ENCODE measurements around the gene CCR3. TPM values are rescaled to one million over a fixed set of nuclear protein-coding genes. Genes with fewer than 3 reads are reported as not detected.

The CCR3 gene
- total RNA-seq, 1 donor from 2014 or later = not detected

DNA sequence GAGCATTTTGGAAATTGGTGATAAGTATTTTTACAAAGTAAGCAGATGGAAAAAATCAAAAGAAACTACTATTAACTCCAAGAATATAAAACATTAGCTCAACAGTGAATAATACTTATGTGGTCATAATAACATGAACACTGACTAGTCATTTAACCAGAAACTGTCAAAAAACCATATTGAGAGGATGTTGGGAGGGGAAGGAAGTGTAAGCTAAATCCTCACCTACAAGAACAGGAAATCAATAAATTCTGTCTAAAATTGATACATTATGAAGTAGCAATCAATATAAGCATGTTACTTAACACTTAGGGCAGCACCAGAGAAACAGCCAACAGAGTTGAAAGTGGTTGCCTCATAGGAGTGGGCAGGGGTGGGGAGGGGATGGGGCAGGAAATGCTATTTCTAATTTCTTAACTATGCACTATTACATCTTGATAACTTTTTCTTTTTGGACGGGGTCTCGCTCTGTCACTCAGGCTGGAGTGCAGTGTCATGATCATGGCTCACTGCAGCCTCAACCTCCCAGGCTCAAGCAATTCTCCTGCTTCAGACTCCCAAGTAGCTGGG lies 41.7 kb downstream of the CCR3 start:
- Mint-ChIP-seq H3K4me1 (ENCODE audit: low read depth, unreplicated experiment) (no peaks in the 10 kb centered on the region), H3K4me3 (ENCODE audit: unreplicated experiment) (peak overlapping the region; percentile 12), H3K9me3 (ENCODE audit: unreplicated experiment) (no peaks in the 10 kb centered on the region), H3K27ac (ENCODE audit: unreplicated experiment) (no peak overlapping the region), H3K36me3 (ENCODE audit: unreplicated experiment) (no peaks in the 10 kb centered on the region), H3K27me3 (ENCODE audit: unreplicated experiment) (no peaks in the 10 kb centered on the region)
- no peak for DNase-seq
- TF ChIP-seq, protein P1, sequence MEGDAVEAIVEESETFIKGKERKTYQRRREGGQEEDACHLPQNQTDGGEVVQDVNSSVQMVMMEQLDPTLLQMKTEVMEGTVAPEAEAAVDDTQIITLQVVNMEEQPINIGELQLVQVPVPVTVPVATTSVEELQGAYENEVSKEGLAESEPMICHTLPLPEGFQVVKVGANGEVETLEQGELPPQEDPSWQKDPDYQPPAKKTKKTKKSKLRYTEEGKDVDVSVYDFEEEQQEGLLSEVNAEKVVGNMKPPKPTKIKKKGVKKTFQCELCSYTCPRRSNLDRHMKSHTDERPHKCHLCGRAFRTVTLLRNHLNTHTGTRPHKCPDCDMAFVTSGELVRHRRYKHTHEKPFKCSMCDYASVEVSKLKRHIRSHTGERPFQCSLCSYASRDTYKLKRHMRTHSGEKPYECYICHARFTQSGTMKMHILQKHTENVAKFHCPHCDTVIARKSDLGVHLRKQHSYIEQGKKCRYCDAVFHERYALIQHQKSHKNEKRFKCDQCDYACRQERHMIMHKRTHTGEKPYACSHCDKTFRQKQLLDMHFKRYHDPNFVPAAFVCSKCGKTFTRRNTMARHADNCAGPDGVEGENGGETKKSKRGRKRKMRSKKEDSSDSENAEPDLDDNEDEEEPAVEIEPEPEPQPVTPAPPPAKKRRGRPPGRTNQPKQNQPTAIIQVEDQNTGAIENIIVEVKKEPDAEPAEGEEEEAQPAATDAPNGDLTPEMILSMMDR (IDR thresholded peaks at IDR 0.05; ENCODE audit: partially characterized antibody, unreplicated experiment) = no peak

DNA sequence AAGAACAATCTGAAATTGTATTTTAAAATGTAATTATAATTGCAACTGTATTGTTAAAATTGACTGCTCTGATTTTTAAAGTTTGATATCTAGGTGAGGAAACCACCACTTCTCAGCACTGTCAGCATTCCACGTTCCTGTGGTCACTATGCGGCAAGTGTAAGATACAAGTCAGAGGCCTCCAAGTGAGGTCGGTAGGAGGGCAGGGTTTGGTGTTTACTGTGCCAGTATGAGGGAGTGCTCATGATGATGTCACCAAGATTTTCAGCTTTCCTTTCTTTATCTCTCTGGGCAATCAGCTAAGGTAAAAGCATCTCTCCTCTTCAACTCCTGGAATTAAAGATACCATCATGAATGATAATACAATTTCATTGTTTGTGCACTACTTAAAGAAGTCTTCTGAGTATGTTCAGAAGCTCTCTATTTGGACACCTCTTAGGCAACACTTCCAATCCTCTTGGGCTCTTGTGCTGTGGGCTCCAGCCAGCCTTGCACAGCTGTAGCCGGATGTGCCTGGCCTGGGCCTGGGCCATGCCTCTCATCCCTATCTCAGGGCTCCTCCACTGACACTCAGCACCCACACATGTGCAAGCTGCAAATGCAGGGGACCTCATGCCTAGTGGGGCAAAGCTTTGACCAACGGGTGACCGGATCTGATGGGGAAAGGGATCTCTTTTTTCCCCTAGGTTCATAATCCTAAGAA lies 42.9 kb downstream of the CCR3 start:
- Mint-ChIP-seq H3K27ac (ENCODE audit: unreplicated experiment) (no peak overlapping the region), H3K27me3 (ENCODE audit: unreplicated experiment) (no peaks in the 10 kb centered on the region), H3K36me3 (ENCODE audit: unreplicated experiment) (no peaks in the 10 kb centered on the region), H3K9me3 (ENCODE audit: unreplicated experiment) (no peaks in the 10 kb centered on the region), H3K4me3 (ENCODE audit: unreplicated experiment) (no peak overlapping the region), H3K4me1 (ENCODE audit: low read depth, unreplicated experiment) (no peaks in the 10 kb centered on the region)
- no peak for DNase-seq
- TF ChIP-seq, protein P1 (IDR thresholded peaks at IDR 0.05; ENCODE audit: partially characterized antibody, unreplicated experiment) = no peak

DNA sequence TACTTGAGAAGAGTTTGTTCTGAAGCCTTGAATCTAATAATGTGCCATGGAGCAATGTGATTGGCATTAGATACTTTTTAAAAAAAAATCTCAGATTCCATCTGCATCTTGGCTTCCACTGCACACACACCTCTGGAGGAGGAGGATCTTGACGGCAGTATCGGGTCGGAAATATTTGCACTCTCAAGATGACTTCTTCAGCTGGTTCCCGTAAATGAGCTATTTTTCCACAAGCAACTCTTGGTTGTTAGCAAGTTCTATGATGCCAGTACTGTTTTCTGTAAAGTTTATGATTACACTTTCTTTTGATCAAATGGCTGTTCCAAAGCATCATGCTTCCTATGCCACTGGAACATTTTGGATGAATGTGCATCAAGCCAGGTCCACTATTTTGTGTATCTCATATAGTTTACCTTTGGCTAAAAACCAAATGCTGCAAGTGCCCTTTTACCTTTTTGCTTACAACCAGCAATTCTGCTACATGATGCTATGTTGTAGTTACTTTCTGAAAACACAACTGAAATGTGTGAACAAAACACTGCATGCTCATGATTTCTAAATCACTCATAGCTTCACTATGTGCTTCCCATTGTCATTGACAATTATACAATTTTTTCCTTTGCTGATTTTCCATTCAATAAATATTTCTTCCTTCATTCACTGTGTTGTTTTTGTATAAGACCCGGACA lies 43.8 kb downstream of the CCR3 start:
- no peaks in the 10 kb centered on the region for H3K27me3 Mint-ChIP-seq (ENCODE audit: unreplicated experiment)
- no peak overlapping the region for H3K4me3 Mint-ChIP-seq (ENCODE audit: unreplicated experiment)
- no peaks in the 10 kb centered on the region for H3K36me3 Mint-ChIP-seq (ENCODE audit: unreplicated experiment)
- DNase-seq = no peak
- no peak overlapping the region for H3K27ac Mint-ChIP-seq (ENCODE audit: unreplicated experiment)
- no peaks in the 10 kb centered on the region for H3K9me3 Mint-ChIP-seq (ENCODE audit: unreplicated experiment)
- H3K4me1 Mint-ChIP-seq (ENCODE audit: low read depth, unreplicated experiment) = no peaks in the 10 kb centered on the region
- TF ChIP-seq, protein P1 (IDR thresholded peaks at IDR 0.05; ENCODE audit: partially characterized antibody, unreplicated experiment) = no peak

DNA sequence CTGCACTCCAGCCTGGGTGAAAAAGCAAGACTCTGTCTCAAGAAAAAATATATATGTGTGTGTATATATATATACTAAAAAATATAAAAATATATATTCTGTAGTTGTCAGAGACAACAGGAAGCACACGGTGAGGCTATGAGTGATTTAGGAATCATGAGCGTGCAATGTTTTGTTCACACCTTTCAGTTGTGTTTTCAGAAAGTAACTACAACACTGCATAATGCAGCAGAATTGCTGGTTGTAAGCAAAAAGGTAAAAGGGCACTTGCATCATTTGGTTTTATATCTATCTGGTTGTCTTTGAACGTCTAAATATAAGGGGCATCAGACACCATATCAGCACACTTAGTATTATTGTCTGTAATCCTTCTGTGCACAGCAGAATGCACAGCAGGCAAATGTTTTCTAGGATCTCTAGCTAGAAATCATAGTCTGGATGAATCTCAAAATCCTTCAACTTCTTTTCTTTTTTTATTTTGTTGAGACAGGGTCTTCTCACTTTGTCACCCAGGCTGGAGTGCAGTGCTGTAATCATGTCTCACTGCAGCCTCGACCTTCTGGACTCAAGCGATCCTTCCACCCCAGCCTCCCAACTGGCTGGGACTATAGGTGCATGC lies 44.8 kb downstream of the CCR3 start:
- no peaks in the 10 kb centered on the region for H3K36me3 Mint-ChIP-seq (ENCODE audit: unreplicated experiment)
- H3K4me1 Mint-ChIP-seq (ENCODE audit: low read depth, unreplicated experiment) = no peaks in the 10 kb centered on the region
- H3K27ac Mint-ChIP-seq (ENCODE audit: unreplicated experiment) = no peak overlapping the region
- TF ChIP-seq, protein P1 (IDR thresholded peaks at IDR 0.05; ENCODE audit: partially characterized antibody, unreplicated experiment) = no peak
- DNase-seq = no peak
- no peaks in the 10 kb centered on the region for H3K9me3 Mint-ChIP-seq (ENCODE audit: unreplicated experiment)
- no peaks in the 10 kb centered on the region for H3K27me3 Mint-ChIP-seq (ENCODE audit: unreplicated experiment)
- no peak overlapping the region for H3K4me3 Mint-ChIP-seq (ENCODE audit: unreplicated experiment)

Measured in glutamatergic neuron (in vitro differentiated cells).